ENCODE measurements around the gene TBL1Y. TPM values are rescaled to one million over a fixed set of nuclear protein-coding genes. Genes with fewer than 3 reads are reported as not detected.

The TBL1Y gene
- total RNA-seq, 1 donor from 2014 or later = 1.9 TPM

DNA sequence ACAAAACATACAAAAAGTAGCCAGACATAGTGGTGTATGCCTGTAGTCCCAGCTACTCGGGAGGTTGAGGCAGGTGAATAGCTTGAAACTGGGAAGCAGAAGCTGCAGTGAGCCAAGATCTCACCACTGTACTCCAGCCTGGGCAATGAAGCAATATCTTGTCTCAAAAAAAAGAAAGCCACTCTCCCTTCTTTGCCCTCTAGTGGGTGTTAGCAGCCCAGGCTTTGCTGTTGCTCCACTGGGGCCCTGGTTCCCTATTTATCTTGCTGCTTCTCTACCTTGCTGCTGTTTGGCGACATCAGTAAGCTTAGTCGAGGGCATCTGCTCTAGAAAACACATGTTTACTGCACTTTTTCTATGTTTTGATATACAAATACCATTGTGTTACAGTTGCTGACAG is 189.2 kb downstream of the TBL1Y start:
- Histone ChIP-seq H3K4me3 (no peak overlapping the region), H3K4me1 (no peaks in the 10 kb centered on the region), H3K36me3 (no peaks in the 10 kb centered on the region), H3K9me3 (no peaks in the 10 kb centered on the region), H3K27me3 (ENCODE audit: low read depth) (no peaks in the 10 kb centered on the region), H3K27ac (no peak overlapping the region)
- no peak for DNase-seq
- intact Hi-C loops (cut with DNase I) = no loop called here
- no peak for TF ChIP-seq CTCF (IDR thresholded peaks at IDR 0.05)
- no peak for ATAC-seq

GRCh38 chrY:7102680-7103079 is 192.2 kb downstream of the TBL1Y start:
- Histone ChIP-seq H3K4me1 (no peaks in the 10 kb centered on the region), H3K4me3 (no peak overlapping the region), H3K27me3 (ENCODE audit: low read depth) (no peaks in the 10 kb centered on the region), H3K9me3 (no peaks in the 10 kb centered on the region), H3K36me3 (no peaks in the 10 kb centered on the region), H3K27ac (no peak overlapping the region)
- intact Hi-C loops (cut with DNase I) = no loop called here
- DNase-seq (no peak), ATAC-seq (no peak)
- no peak for TF ChIP-seq CTCF (IDR thresholded peaks at IDR 0.05)

GRCh38 chrY:7107179-7107578 is 196.7 kb downstream of the TBL1Y start:
- intact Hi-C loops (cut with DNase I) = no loop called here
- no peak overlapping the region for H3K4me3 ChIP-seq
- no peaks in the 10 kb centered on the region for H3K27me3 ChIP-seq (ENCODE audit: low read depth)
- no peaks in the 10 kb centered on the region for H3K9me3 ChIP-seq
- no peak for TF ChIP-seq CTCF (IDR thresholded peaks at IDR 0.05)
- ATAC-seq (no peak), DNase-seq (no peak)
- no peaks in the 10 kb centered on the region for H3K4me1 ChIP-seq
- H3K36me3 ChIP-seq = no peaks in the 10 kb centered on the region
- no peak overlapping the region for H3K27ac ChIP-seq

- Histone ChIP-seq H3K9me3 (no peaks in the 10 kb centered on the region), H3K27me3 (ENCODE audit: low read depth) (no peaks in the 10 kb centered on the region), H3K4me3 (no peak overlapping the region), H3K36me3 (no peaks in the 10 kb centered on the region), H3K27ac (no peak overlapping the region), H3K4me1 (no peaks in the 10 kb centered on the region)
- DNase-seq (no peak), ATAC-seq (no peak)
- TF ChIP-seq CTCF (IDR thresholded peaks at IDR 0.05) = no peak
- intact Hi-C loops (cut with DNase I) = no loop called here
Measured at GRCh38 chrY:7110086-7110485, 199.6 kb downstream of the TBL1Y start.

- Histone ChIP-seq H3K4me1 (no peaks in the 10 kb centered on the region), H3K9me3 (no peaks in the 10 kb centered on the region), H3K36me3 (no peaks in the 10 kb centered on the region), H3K4me3 (no peak overlapping the region), H3K27ac (no peak overlapping the region), H3K27me3 (ENCODE audit: low read depth) (no peaks in the 10 kb centered on the region)
- intact Hi-C loops (cut with DNase I) = no loop called here
- DNase-seq = no peak
- no peak for TF ChIP-seq CTCF (IDR thresholded peaks at IDR 0.05)
- no peak for ATAC-seq
Measured at GRCh38 chrY:7115871-7116270, 205.4 kb downstream of the TBL1Y start.

DNA sequence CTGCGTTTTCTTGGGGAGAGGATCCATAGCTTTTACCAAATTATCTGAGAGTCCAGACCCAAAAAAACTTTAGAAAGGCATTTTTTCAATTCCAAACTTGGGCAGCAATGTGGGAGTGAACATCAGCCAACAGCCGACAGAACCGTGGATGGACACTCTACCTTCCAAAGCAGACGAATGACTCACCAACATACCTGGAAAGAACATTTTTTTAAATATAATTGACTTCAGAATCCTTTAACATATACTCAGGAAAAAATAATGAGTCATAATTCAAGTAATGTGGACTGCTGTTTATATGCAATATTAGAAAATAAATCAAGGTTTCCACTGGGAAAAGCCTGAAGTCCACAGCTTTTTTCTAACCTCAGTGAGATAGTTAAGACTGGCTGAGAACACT is 211.7 kb downstream of the TBL1Y start:
- ATAC-seq = no peak
- intact Hi-C loops (cut with DNase I) = no loop called here
- H3K9me3 ChIP-seq = no peaks in the 10 kb centered on the region
- no peaks in the 10 kb centered on the region for H3K4me1 ChIP-seq
- DNase-seq = no peak
- no peak overlapping the region for H3K4me3 ChIP-seq
- TF ChIP-seq CTCF (IDR thresholded peaks at IDR 0.05) = no peak
- H3K36me3 ChIP-seq = no peaks in the 10 kb centered on the region
- H3K27me3 ChIP-seq (ENCODE audit: low read depth) = no peaks in the 10 kb centered on the region
- H3K27ac ChIP-seq = no peak overlapping the region
